ENCODE results near the gene LRMDA.

DNA sequence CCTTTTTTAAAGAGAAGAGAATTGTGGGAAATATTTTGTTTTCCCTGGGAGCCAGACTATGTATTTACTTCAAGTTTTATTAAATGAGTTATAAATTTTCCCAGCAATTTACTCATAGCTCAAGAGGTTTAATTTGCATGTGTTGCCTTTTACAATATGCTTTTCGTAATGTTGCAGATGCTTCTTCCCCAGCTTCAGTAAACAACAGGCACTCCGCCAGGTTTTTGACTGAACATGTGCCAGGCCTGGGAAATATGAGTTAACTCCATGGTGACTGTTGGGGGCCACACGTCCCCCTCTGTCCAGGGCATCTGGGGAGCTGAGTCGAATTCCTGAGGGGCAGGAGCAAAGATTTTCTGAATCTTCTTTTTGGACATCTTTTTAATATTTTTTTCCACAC is 545.7 kb downstream of the LRMDA start:
- TF ChIP-seq, protein P1, sequence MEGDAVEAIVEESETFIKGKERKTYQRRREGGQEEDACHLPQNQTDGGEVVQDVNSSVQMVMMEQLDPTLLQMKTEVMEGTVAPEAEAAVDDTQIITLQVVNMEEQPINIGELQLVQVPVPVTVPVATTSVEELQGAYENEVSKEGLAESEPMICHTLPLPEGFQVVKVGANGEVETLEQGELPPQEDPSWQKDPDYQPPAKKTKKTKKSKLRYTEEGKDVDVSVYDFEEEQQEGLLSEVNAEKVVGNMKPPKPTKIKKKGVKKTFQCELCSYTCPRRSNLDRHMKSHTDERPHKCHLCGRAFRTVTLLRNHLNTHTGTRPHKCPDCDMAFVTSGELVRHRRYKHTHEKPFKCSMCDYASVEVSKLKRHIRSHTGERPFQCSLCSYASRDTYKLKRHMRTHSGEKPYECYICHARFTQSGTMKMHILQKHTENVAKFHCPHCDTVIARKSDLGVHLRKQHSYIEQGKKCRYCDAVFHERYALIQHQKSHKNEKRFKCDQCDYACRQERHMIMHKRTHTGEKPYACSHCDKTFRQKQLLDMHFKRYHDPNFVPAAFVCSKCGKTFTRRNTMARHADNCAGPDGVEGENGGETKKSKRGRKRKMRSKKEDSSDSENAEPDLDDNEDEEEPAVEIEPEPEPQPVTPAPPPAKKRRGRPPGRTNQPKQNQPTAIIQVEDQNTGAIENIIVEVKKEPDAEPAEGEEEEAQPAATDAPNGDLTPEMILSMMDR (conservative IDR thresholded peaks at IDR 0.05; ENCODE audit: low read depth, low read length) = no peak
- TF ChIP-seq EZH2 (IDR thresholded peaks at IDR 0.05; ENCODE audit: borderline replicate concordance, low read depth, low read length, poor library complexity, severe bottlenecking) = no peak
